SHP77 treated with DMSO at 0.1 percent for 48 hours (cell line): ENCODE data around the gene PDIK1L.
"Not testable (repeated sequence)": the region's sequence is repeated elsewhere in the genome, so short reads cannot be mapped to it uniquely, and the experiment has no call there.

ENCODE experiments used
- DNase-seq: peaks from one replicate; lab custom pipeline; 2025; lab: John Stamatoyannopoulos, UW

Gene PDIK1L

DNA sequence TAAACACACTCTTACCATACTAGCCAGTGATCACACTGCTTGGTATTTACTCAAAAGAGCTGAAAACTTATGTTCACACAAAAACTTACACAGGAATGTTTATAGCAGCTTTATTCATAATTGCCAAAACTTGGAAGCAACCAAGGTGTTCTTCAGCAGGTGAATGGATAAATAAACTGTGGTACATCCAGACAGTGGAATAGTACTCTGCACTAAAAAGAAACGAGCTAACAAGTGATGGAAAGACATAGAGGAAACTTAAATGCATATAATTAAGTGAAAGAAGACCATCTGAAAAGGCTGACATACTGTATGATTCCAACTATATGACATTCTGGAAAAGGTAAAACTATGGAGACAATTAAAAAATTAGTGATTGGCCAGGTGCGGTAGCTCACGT lies 20.7 kb upstream of the PDIK1L start:
- DNase-seq: no peak

DNA sequence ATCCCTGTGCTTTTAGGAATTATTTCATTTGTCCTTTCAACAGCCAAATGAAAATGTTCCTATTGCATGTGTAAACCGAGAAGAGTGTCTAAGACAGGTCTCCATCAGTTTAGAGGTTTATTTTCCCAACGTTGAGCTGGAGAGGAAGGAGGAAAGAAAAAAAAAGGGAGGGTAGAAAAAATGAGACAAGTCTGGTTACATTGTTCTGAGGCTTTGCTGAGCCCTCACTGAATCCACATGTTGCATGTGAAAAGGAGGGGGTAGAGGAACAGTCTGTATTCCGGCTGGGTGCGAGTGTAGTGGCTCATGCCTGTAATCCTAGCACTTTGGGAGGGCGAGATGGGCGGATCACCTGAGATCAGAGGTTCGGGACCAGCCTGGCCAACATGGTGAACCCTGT lies 19.2 kb upstream of the PDIK1L start:
- no peak for DNase-seq

DNA sequence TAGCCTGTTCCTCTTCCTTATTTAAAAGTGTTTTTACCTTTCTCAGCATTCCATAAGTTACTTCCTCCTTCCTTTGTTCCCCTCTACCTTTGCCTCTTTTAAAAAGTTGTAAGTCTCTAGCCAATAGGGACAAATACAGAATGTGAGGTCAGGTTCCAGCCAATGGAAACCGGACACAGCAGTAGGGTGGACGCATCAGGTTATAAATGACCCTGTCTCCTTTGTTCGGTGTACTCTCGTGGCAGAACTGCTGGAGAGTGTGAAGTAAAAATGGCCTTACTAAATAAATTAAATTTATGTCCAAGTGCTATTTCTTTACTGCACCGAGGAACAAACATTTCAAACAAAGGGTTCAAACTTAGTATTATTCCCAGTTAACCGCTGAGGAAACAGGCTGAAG lies 18.1 kb upstream of the PDIK1L start:
- DNase-seq: not testable (repeated sequence)

DNA sequence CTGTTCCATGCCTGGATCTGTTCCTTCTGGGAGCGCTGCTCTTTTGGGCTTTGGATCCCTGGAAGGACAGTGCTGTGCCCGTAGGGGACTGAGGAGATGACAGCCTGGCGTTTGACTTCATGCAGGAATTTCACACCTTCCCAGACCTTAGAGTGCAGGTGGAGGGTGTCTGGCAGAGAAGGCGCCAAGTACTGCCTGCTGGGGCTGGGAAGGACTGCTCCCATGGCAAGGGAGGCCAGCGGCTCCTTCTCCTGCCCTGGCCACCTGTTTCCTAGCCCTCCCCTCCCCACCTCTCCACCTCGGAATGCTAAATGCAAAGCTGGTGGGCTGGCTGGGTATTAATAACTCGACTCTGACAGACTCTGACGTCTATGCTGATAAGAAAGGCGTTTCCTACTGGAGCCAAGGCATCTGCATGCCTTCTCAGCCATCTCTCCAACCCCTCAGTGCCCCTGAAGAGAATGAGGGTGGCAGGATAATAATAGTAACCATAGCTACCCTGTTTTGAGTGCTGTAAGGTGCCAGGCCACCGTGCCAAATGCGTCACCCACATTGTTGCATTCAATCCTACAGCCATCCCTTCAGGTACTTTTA lies 17.5 kb upstream of the PDIK1L start:
- DNase-seq: no peak

DNA sequence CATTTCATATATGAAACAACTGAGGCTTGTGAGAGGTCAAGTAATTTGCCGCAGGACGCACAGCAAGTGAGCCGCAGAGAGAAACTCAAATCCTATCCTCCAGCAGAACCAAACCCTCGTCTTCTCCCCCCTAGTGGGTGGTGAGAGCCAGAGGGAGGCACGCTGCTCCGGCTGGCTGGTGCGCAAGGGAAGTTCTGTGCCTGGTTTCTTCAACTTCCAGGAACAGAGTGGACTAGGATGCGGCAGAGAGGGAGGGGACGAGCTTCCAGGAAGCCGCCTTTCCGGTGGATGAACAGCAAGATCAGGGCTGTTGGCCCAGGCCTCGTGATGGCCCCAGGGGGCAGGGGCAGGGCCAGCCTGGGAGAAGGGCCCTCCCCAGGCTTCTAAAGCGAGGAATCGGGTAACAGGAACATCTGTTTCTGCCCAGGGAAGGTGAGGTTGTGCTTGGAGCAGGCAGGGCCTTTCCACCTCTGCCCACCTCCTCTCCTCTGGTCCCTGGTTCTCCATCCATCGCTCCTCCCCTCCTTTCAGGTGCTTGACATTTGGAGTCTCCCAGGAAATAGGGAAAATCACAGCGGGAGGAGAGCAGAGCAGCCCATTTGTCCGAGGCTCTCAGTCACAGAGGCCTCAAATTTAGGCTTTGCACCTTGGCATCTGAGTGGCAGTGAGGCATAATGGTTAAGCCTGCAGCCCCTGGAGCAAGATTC lies 16.8 kb upstream of the PDIK1L start:
- no peak for DNase-seq

DNA sequence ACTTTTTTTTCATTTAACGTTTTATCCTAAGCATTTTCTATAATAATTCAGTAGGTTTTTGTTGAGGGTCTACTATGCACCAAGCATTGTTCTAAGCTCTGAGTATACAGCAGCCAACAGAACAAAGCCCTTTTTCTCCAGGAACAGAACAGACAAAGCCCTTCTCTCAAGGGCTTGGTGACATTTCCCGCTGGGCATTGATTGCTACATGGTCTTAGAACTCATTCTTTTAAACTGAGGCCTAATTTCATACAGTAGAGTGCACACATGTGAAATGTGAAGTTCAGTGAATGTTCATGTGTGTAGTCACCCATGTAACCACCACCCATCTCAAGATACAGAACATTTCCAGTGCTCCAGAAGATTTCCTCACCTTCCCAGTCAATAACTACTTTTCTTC lies 15.2 kb upstream of the PDIK1L start:
- DNase-seq: no peak

DNA sequence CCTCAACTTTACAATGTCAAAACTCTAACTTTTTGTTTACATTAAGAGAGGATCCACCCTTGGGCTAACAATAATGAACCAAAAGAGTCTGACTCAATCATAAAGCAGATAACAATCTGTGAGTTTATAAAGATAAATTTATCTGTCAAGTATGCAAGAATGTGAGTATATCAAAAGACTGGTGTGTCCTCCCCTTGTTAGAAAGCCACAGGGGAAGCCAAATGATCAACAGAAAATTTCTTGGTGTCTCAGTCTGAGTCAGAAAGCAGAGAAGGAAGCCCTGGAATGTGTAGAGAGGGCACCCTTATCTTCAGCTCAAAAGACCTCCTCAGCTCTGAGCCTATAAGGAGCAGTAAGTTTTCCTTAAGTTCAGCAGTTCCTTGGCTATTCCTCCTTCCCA lies 13.9 kb upstream of the PDIK1L start:
- DNase-seq: no peak

DNA sequence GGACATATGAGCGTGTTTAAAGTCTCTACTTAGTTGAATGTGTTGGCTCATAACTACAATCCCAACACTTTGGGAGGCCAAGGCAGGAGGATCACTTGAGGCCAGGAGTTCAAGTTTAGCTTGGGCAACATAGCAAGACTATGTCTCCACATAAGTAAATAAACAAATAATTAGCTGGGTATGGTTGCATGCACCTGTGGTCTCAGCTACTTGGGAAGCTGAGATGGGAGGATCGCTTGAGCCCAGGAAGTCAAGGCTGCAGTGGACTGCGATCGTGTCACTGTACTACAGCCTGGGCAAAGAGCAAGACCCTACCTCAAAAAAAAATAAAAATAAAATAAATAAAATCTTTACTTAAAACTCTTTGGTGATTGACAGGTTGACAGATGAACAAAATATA lies 13.0 kb upstream of the PDIK1L start:
- DNase-seq: no peak

DNA sequence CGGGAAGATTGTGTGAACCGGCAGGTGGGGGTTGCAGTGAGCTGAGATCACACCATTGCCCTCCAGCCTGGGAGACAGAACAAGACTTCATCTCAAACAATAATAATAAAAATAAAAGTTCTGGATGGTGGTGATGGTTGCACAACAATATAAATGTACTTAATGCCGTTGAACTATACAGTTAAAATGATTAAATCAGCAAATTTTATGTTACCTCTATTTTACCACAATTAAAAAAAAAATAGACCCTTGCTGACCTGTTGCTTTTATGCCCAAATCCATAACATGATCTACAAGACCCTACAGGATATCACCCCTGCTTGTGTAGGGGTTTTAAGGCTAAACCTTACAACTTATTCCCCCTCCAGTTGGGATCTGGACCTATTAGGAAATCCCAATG lies 11.8 kb upstream of the PDIK1L start:
- no peak for DNase-seq

DNA sequence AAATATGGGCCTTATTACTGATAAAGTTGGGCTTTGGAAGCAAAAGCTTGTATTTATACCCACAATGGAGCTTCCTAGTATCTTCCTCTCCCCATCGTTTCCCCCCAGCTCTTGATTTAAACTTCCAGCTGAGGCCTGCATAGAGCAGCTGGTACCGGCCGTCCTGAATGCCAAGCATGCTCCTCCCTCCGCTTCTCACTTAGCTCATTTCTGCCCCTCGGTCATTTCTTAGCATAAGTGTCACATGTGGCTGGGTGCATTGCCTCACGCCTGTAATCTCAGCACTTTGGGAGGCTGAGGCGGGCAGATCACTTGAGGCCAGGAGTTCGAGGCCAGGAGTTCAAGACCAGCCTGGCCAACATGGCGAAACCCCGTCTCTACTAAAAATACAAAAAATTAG lies 11.4 kb upstream of the PDIK1L start:
- not testable (repeated sequence) for DNase-seq

DNA sequence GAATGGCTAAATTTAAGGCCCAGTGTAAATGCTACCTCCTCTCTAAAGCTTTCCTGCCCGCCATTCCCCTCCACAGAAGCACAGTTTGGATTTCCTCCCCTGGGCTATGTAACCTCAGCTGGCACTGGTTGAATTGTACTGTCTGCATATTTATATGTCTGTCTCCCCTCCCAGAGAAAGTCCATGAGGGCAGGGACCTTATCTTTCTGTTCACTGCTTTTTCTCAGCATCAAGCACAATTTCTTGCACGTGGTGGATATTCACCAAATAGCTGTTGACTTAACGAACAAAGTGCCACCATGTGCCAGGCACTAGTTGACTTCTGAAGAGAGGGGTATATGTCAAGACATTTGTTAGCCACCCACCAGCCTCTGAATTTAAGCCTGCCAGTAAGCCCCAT lies 9.5 kb upstream of the PDIK1L start:
- no peak for DNase-seq

DNA sequence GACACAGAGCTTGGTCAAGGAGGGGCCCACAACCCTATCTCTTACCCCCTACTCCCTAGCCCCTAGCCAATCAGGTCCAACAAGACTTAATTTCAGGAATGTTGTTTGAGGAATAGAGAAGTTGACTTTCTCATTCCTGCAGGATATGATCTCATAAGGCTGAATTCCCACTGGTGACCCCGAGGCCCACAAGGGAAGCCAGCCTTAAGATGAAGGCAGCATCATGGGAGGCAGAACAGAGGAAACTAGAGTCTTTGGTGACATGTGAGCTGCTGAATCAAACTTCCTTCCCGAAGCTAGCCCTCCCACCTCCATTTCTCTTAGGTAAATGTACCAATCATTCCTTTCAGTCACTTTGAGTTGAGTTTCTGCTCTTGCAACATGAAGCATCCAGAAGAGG lies 9.1 kb upstream of the PDIK1L start:
- DNase-seq: no peak

DNA sequence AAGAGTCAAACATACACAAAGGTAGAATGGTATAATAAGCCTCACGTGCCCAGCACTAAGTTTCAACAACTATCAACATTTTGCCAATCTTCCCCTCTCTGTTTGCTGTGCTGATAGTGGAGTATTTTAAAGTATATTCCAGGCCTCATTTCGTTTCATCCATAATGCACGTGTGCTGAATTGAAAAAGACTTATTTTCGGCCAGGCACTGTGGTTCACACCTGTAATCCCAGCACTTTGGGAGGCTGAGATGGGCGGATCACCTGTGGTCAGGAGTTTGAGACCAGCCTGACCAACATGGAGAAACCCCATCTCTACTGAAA lies 6.4 kb upstream of the PDIK1L start:
- not testable (repeated sequence) for DNase-seq

DNA sequence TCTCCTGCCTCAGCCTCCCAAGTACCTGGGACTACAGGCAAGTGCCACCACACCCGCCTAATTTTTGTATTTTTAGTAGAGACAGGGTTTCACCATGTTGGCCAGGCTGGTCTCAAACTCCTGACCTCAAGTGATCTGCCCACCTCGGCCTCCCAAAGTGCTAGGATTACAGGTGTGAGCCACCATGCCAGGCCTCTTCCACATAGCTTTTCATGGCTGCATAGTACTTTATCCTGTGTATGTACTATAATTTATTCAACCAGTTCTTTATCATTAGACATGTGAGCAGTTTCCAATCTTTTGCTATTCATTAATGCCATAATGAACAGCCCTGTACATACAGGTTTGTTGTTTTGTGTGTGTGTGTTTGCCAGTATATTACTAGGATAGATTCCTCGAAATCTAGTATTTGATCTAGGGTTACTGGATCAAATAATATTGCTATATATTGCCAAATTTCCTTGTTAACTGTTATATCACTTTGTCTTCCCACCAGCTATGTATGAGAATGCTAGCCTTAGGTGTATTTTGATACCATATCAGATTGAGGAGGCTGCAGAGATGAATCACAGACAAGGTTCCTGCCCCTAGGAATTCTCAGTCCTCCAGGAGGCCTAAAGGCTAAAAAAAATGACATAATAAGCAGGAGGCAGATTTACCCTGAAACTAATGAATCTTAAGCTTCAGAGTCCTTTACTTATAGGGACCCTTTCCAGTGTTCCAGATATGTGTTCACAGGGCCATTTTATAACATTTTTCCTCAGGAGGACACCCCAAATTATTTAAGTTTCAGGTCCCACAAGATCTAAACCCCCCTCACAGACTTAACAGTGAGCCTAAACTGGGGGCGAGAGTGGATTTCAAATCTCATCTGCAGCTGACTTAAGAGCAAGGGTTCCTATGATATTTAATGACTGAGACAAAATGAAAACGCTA lies 2.1 kb upstream of the PDIK1L start:
- DNase-seq: no peak

DNA sequence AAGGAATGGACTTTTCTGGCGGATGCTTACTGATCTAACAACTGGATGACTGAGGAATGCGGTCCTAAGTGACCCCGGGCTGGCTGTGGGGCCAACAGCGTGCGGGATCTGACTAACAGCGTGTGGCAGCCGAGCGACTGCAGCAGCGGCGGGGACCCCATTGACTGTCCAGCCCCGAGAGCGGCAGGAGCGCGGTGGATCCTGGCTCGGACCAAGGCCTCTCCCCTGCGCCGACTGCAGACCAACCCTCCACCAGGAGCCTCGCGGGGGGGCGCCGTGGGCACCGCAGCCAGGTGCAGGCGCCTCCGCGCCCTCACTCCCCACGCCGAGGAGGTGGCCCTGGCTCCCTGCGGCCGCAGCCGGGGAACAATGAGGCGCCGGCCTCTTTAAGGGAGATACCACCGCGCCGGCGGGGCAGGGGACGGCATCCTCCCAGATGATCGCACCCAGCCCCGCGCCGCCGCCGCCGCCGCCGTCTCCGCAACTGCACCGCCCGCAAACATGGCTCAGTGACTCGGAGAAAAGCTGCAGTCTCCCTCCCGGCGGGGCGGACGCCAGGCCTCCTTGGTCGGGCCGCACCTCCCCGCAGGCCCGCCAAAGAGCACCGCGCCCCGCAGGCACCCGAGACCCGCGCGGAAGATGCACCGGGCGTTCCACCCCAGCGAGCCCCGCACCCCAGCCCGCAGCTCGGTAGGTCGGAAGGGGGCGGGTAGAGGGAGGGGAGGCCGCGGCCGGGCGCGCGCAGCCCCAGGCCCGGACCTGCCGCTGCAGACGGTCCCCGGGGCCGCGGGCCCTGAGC lies 694 bp upstream of the PDIK1L start:
- DNase-seq: peak; percentile 22

DNA sequence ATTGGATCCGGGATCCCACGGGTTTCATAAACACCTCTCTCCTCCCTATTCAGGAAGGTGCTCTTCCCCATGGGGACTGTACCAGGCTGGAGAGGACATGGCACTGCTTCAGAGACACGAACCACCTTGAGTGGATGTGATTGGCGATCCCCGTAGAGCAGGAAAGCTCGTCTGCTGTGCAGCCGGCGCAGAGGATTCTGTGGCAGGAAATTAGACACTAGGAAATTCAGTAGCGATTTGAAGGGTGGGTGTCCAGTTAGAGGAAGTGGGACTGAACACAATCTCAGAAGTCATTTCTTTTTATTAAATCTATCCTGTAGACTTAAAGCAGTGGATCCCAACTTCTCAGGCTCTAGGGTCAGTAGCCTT lies 767 bp downstream of the PDIK1L start:
- DNase-seq: peak; percentile 63

DNA sequence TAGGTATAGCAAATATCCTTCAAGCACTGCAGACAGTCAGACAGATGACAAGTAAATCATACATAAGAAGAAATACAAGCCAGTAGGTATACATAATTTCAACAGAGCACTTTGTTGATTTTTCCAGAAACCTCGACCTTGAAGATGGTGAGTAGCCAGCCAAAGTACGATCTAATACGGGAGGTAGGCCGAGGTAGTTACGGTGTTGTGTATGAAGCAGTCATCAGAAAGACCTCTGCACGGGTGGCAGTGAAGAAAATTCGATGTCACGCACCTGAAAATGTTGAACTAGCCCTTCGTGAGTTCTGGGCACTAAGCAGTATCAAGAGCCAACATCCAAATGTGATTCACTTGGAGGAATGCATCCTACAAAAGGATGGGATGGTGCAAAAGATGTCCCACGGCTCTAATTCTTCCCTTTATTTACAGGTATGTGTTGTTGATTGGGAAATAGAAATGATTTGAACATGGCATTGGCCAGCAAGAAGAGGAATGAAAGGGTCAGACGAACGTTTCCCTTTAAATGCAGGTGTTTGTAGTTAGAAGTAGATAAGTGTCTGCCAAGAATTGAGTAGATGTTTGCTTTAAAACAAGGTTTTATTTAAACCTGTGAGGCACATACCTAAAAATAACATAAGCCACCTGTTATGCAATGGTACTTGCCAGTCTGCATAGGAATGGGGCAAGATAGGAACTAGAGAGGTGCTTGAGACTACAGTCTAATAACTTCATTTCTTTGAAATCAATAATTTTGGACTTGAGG lies 2.7 kb downstream of the PDIK1L start:
- DNase-seq: no peak

DNA sequence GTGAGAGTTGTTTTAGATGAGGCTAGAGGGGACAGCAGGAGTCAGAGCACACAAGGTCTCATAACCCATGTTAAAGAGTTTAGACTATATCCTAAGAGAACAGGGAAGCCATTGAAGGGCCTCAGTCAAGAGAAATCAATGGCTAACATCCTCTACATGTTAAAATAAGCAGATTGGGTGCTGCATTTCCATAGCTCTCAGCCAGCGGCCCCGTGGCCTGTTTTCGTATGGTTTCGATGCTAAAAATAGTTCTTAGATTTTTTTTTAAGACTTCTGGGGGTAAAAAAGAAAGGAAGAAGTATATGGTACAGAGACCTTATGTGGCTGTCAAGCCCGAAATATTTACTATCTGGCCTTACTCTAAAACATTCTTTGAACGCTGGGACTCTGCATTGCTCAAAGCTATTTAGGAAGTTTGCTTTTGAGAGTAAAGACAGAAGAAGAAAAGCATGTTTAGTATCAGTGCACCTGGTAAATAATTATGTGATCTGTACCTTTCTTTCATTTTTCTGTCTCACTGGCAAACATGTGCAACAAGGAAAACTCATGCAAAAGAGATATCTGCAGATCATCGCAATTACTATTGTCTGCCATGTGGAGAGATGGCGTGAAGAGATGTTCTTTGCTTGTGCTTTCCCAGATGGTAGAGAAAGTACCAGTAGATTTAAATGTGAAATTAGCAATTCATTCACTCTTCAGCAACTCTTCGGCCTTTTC lies 8.4 kb downstream of the PDIK1L start:
- DNase-seq: no peak

DNA sequence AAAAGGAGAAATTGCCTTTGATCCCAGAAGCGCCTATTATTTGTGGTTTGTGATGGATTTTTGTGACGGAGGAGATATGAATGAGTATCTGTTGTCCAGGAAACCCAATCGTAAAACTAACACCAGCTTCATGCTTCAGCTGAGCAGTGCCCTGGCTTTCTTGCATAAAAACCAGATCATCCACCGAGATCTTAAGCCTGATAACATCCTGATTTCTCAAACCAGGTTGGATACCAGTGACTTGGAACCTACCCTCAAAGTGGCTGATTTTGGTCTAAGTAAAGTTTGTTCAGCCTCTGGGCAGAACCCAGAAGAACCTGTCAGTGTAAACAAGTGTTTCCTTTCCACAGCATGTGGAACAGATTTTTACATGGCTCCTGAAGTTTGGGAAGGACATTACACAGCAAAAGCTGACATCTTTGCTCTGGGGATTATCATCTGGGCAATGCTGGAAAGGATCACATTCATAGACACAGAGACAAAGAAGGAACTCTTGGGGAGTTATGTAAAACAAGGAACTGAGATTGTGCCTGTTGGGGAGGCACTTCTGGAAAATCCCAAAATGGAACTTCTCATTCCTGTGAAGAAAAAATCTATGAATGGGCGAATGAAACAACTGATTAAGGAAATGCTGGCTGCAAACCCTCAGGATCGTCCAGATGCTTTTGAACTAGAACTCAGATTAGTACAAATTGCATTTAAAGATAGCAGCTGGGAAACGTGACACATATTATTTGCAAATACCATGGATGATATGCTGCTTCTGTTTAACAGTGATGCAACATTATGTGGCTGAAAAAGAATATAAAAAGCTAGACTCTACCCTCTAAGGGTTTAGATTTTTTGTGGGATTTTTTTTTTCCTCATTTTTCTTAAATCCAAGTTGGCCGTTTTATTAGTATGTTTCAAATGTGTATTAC lies 10.5 kb downstream of the PDIK1L start:
- no peak for DNase-seq
